Small intestine (tissue), 7 donors: ENCODE measurements around the gene FRMPD1. TPM values are rescaled to one million over a fixed set of nuclear protein-coding genes. Genes with fewer than 3 reads are reported as not detected.

Experiments
- DNase-seq, 2 donors: peaks; one replicate each; pipeline versions ENCODE4 v3.0.0 to v3.0.0-alpha.2; 2013
- FAIRE-seq: peaks from 2 replicates; lab custom pipeline; 2012; peaks lifted over from hg19 to GRCh38; lab: Jason Lieb, UNC
- H3K27ac ChIP-seq, 3 donors: one replicate each; pipeline ENCODE4 v1.5.1; 2013; ENCODE audit warnings: low read length in 2 of 3, mild to moderate bottlenecking in 2 of 3, control low read depth in 1 of 3, inconsistent platforms in 1 of 3, low read depth in 1 of 3, moderate library complexity in 1 of 3
- H3K27me3 ChIP-seq, 3 donors: one replicate each; pipeline ENCODE4 v1.6.1; 2013; ENCODE audit warnings: low read length in 3 of 3, inconsistent platforms in 1 of 3; ENCODE audit not compliant: control insufficient read depth in 3 of 3, insufficient read depth in 3 of 3
- H3K36me3 ChIP-seq, 3 donors: one replicate each; pipeline ENCODE4 v1.6.1; 2013; ENCODE audit warnings: low read length in 3 of 3, inconsistent platforms in 1 of 3, low read depth in 1 of 3, mild to moderate bottlenecking in 1 of 3, moderate library complexity in 1 of 3; ENCODE audit not compliant: control insufficient read depth in 3 of 3, insufficient read depth in 2 of 3
- H3K4me1 ChIP-seq, 3 donors: one replicate each; pipeline ENCODE4 v1.6.1; 2013; ENCODE audit warnings: low read length in 2 of 3, inconsistent platforms in 1 of 3, low read depth in 1 of 3, mild to moderate bottlenecking in 1 of 3, moderate library complexity in 1 of 3; ENCODE audit not compliant: control insufficient read depth in 3 of 3, insufficient read depth in 2 of 3
- H3K4me3 ChIP-seq, 3 donors: one replicate each; pipeline ENCODE4 v1.5.1; 2013; ENCODE audit warnings: low read length in 3 of 3, control low read depth in 1 of 3, inconsistent platforms in 1 of 3, low read depth in 1 of 3, mild to moderate bottlenecking in 1 of 3, moderate library complexity in 1 of 3
- H3K9me3 ChIP-seq, 2 donors: one replicate each; pipeline ENCODE4 v1.6.1; 2013; ENCODE audit warnings: low read depth in 1 of 2, low read length in 1 of 2; ENCODE audit not compliant: control insufficient read depth in 2 of 2, insufficient read depth in 1 of 2
- WGBS, 3 donors: extraction: QIAGEN DNeasy Blood & Tissue Kit; methylation state at CpG; one replicate each; pipeline ENCODE4 v1.1.7; 2013; 5-methylcytosine and 5-hydroxymethylcytosine counted together
- polyA plus RNA-seq, 4 donors: library from polyadenylated mRNA; stranded (reverse) in 3 of 4; unstranded in 1 of 4; fragments of 200-250 nt in 3 of 4; fragments of 120-200 nt in 1 of 4; gene quantifications; one replicate each; pipeline versions ENCODE4 v1.2.1 to v1.2.3, GENCODE V29; 2013
- donor health status: healthy with polysubstance abuse.
- donor health status: control.
- donor health status: control.
- donor health status: Bipolar disorder and iron deficiency.
- donor health status: healthy.

FRMPD1 gene
- polyA plus RNA-seq, 4 donors, result 0.06 TPM; not detected in 2

DNA sequence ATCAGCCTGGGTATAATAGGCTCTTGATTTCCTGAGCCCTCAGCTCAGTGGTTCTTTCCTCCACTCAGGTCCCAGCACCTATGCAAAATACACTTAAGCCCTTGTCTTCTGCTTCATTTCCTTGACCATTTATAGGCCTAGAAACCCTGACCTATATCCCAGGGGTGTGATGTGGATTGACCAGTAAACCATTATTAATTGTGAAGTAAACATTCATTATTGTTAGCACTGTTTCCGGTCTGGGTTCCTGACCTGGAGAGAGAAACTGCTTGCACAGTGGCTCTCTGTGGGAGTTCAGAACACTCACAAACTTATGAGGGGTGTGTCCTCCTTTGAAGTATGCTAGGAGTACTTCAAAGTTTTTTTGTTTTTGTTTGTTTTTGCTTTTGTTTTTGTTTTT lies 38.8 kb upstream of the FRMPD1 start:
- Histone ChIP-seq H3K9me3 (no peaks in the 10 kb centered on the region), H3K4me1 (peaks cover 0 to 5% (median 0%) of the 10 kb centered on the region in 3 donors), H3K36me3 (no peaks in the 10 kb centered on the region), H3K27me3 (peaks cover 0 to 3% (median 0%) of the 10 kb centered on the region in 3 donors), H3K4me3 (no peak overlapping the region), H3K27ac (no peak overlapping the region)
- no peak for DNase-seq
- FAIRE-seq, result no peak
- WGBS, 3 donors, result 48 to 56% (median 48%) methylated on average over 1 of the region's 1 CpG

DNA sequence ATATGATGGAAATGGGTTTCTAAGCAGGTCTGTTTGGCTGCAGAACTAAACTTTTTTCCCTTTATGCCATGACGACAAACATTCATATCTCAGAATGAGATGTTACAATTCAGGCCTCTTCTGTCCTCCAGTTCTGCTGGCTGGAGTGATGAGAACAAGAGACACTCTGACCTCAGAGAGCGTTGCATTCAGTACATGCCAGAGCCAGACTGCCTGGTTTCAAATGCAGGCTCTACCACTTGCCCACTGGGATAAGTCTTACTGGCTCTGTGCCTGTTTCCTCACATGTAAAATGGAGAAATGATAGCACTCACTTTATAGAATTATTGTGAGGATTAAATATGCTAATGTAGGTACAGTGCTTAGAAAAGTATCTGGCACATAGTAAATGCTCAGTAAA lies 33.6 kb upstream of the FRMPD1 start:
- H3K9me3 ChIP-seq, result no peaks in the 10 kb centered on the region
- no peak overlapping the region for H3K4me3 ChIP-seq
- FAIRE-seq, result no peak
- H3K4me1 ChIP-seq, result peaks cover 0 to 5% (median 0%) of the 10 kb centered on the region in 3 donors
- no peak for DNase-seq
- WGBS, 3 donors, result 84 to 88% (median 87%) methylated on average over 2 of the region's 2 CpGs
- no peak overlapping the region for H3K27ac ChIP-seq
- peaks cover 0 to 6% (median 0%) of the 10 kb centered on the region in 3 donors for H3K27me3 ChIP-seq
- H3K36me3 ChIP-seq, result no peaks in the 10 kb centered on the region

DNA sequence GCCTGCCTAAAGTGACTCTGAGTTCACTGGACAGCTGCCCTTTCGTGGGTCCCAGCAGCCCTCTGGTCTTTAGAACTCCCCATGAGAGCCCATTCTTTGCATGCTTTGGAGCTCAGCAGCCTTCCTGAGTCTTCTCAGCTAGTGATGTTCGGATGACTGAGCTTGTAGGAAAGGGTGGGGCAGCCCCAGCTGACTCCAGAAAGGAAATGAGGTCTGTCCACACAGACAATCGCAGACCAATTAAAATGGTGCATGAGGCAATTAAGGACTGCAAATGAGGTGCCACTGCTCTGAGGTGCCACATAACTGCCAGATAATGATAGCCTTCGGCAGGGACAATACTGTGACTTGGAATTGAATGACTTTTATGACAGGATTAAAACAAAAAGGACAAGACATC lies 32.9 kb upstream of the FRMPD1 start:
- DNase-seq (no peak), FAIRE-seq (no peak)
- 48 to 58% (median 50%) methylated on average over 4 of the region's 4 CpGs for WGBS, 3 donors
- Histone ChIP-seq H3K4me1 (peaks cover 0 to 5% (median 0%) of the 10 kb centered on the region in 3 donors), H3K36me3 (no peaks in the 10 kb centered on the region), H3K27ac (no peak overlapping the region), H3K9me3 (no peaks in the 10 kb centered on the region), H3K4me3 (no peak overlapping the region), H3K27me3 (peaks cover 0 to 6% (median 0%) of the 10 kb centered on the region in 3 donors)

DNA sequence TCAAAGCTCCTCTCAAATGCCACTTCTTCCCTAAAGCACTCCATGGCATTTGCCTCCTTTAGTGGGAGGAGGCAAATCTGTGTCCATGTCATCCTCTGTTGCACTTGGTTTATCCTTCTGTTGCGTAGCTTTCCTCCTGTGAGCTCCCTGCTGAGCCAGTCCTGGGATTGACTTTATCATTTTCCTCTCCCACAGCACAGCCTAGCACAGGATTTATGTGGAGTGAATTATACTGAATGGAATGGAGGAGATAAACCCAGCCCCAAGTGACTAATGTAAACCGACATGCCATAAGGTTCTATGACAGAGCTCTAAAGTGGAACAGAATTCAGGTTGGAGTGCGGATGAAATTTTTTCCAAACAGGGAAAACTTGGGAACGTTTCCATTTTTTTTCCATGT lies 31.9 kb upstream of the FRMPD1 start:
- H3K9me3 ChIP-seq, result no peaks in the 10 kb centered on the region
- FAIRE-seq (no peak), DNase-seq (no peak)
- H3K27ac ChIP-seq, result no peak overlapping the region
- H3K4me1 ChIP-seq, result peaks cover 0 to 5% (median 0%) of the 10 kb centered on the region in 3 donors
- H3K4me3 ChIP-seq, result no peak overlapping the region
- H3K27me3 ChIP-seq, result peaks cover 0 to 6% (median 0%) of the 10 kb centered on the region in 3 donors
- WGBS, 3 donors, result 88 to 91% (median 90%) methylated on average over 4 of the region's 4 CpGs
- no peaks in the 10 kb centered on the region for H3K36me3 ChIP-seq

DNA sequence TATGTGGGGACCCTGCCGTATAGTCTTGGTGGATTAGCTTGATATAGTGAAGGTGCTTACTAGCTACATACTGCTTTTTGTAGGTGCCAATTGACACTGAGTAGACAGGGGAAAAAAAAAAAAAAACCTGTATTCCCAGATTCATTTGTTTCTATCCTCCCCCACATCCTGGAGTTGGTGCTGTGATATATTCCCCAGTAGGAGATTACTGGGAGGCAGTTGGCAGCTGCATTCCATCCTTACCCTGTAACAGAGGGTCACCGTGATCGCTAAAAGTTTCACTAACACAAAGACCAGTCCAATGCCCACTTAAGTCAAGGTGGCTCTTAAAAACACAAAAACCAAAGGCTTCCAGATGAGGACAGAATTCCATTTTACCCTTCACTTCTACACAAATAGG lies 30.9 kb upstream of the FRMPD1 start:
- Histone ChIP-seq H3K36me3 (no peaks in the 10 kb centered on the region), H3K9me3 (no peaks in the 10 kb centered on the region), H3K27me3 (peaks cover 0 to 8% (median 0%) of the 10 kb centered on the region in 3 donors), H3K4me1 (no peaks in the 10 kb centered on the region), H3K4me3 (no peak overlapping the region), H3K27ac (no peak overlapping the region)
- DNase-seq, result no peak
- 90 to 97% (median 91%) methylated on average over 3 of the region's 3 CpGs for WGBS, 3 donors
- no peak for FAIRE-seq

DNA sequence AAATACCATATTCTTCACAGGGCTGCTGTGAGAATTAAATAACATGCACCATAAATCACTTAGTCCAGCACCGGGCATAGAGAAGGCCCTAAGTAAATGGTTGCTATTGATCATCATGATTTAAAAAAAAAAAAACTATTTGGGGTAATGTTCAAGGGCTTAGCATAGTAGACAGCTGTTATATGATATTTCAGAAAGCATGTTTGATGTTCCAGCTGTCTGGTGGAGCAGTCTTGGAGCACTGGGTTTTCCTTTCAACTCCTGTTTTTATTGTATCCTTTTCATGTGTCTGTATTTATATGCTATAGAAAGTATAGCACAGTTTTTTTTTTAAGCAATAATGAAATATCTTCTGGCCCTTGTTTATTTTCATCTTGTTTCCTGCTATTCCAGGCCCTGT lies 30.4 kb upstream of the FRMPD1 start:
- no peak overlapping the region for H3K27ac ChIP-seq
- no peaks in the 10 kb centered on the region for H3K9me3 ChIP-seq
- WGBS, 3 donors, result 78 to 88% (median 83%) methylated on average over 1 of the region's 1 CpG
- H3K4me3 ChIP-seq, result no peak overlapping the region
- FAIRE-seq (no peak), DNase-seq (no peak)
- no peaks in the 10 kb centered on the region for H3K36me3 ChIP-seq
- H3K27me3 ChIP-seq, result peaks cover 0 to 8% (median 0%) of the 10 kb centered on the region in 3 donors
- no peaks in the 10 kb centered on the region for H3K4me1 ChIP-seq

DNA sequence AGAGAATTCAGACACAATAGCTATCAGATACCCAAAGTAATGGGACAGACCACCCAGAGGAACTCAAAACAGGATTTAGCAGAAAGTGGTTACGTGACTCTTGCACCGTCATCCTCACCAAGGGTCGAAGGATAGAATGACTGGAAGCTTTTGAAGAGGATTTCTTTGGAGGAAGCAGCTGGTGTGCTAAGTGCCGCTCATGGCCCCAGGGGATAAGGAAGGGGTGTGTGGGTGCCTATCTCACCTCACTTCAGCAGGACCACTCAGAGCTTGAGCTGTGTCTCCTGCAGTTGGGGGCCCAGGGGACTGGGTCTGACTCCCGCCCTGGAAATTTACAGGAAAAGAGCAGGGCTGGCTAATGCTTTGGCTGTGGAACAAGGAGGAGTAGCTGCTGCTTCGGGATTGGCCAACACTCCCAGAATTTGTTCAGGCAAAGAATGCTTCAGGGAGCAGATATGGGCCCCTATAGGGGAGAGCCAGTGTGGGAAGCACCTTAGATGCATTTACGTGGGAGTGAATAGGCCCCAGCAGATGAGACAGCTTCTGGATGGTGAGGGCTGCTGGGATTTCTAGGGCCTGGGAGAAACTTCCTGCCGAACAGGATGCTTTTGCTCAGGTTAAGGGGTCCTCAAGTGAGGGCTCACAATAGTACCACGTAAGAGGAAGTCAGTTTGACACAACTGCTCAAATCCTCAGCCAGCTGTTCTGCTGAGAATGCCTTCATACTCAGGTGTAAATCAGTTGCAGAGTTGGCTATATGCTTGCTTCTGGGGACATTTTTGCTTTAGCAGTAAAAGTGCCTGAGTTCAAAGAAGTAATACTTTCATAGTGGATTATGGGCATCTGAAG lies 29.3 kb upstream of the FRMPD1 start:
- no peaks in the 10 kb centered on the region for H3K4me1 ChIP-seq
- no peaks in the 10 kb centered on the region for H3K36me3 ChIP-seq
- no peaks in the 10 kb centered on the region for H3K9me3 ChIP-seq
- FAIRE-seq (no peak), DNase-seq (no peak)
- H3K27me3 ChIP-seq, result peaks cover 0 to 8% (median 0%) of the 10 kb centered on the region in 3 donors
- WGBS, 3 donors, result 66 to 81% (median 80%) methylated on average over 9 of the region's 9 CpGs
- no peak overlapping the region for H3K4me3 ChIP-seq
- no peak overlapping the region for H3K27ac ChIP-seq

DNA sequence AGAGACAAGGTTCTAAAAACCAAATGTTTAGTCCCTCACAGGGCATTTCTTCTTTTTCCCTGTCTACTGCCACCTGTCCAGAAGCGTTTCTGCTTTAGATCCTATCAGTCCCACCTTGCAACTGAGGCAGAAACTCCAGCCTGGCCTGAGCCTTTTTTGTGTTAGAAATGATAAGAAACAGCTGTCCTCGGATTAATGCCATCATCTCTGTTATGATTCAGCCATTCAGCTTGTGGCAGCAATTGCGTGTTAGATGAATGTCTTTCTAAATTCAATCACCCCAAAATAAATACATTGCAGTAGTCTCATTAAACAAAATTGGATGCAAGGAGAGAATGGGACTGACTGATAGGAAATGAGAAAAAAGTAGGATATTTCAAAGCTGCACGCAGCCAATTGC lies 28.3 kb upstream of the FRMPD1 start:
- H3K27me3 ChIP-seq, result peaks cover 0 to 5% (median 0%) of the 10 kb centered on the region in 3 donors
- no peaks in the 10 kb centered on the region for H3K4me1 ChIP-seq
- no peak overlapping the region for H3K4me3 ChIP-seq
- no peak overlapping the region for H3K27ac ChIP-seq
- DNase-seq (no peak), FAIRE-seq (no peak)
- no peaks in the 10 kb centered on the region for H3K9me3 ChIP-seq
- H3K36me3 ChIP-seq, result no peaks in the 10 kb centered on the region
- whole genome bisulfite sequencing, 3 donors, result 76 to 83% (median 78%) methylated on average over 4 of the region's 4 CpGs
